ENCODE data around the gene USP30.

Gene USP30

DNA sequence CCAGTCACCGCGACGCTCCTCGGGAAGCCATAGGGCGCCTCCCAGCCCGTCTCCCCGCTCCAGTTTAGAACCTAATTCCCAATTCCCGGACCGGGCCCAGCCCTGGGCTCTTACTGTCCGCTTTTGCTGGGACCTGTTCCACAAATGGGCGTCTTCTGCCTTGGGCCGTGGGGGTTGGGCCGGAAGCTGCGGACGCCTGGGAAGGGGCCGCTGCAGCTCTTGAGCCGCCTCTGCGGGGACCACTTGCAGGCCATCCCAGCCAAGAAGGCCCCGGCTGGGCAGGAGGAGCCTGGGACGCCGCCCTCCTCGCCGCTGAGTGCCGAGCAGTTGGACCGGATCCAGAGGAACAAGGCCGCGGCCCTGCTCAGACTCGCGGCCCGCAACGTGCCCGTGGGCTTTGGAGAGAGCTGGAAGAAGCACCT is 45.8 kb downstream of the USP30 start:
- FAIRE-seq, result no peak

DNA sequence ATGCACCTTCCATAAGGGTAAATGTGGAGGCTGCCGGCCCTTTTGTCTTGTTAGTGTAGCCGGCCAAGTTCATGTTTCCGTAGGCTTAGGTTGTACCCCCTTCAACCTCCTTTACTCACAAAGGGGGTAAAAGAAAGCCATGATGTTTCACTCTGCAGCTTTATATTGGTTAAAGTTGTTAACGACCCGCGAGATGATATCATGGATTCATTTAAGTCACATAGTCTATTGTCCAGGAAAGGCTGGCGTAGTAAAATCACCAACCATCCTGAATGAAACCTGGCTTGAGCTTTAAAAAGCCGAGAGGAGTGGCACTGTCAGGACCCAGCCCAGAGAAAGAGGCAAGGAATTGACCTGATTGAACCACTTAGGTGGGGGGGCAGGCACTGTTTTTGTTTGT is 46.3 kb downstream of the USP30 start:
- FAIRE-seq, result no peak

DNA sequence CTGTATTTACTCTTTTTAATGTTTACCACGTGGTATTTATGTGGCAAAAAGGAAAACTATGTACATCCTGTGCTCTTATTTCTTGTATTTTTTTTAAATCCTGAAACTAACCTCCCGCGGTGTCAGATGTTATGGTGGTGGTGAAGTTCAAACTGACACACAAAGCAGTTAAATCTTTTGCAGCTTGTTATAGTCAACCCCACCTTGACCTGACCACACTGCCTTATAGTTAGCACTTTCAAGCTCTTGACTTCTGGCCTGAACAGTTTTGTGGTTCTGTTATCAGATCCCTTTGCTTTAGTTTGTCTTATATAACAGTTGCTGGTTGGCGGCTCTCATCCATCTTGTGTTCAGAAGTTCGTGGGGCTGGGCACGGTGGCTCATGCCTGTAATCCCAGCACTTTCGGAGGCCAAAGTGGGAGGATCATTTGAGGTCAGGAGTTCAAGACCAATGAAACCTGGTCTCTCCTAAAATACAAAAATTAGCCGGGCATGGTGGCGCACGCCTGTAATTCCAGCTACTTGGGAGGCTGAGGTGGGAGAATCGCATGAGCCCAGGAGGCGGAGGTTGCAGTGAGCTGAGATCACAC is 47.1 kb downstream of the USP30 start:
- no peak for FAIRE-seq

- no peak for FAIRE-seq
Measured at GRCh38 chr12:109100741-109101140, 48.4 kb downstream of the USP30 start.

DNA sequence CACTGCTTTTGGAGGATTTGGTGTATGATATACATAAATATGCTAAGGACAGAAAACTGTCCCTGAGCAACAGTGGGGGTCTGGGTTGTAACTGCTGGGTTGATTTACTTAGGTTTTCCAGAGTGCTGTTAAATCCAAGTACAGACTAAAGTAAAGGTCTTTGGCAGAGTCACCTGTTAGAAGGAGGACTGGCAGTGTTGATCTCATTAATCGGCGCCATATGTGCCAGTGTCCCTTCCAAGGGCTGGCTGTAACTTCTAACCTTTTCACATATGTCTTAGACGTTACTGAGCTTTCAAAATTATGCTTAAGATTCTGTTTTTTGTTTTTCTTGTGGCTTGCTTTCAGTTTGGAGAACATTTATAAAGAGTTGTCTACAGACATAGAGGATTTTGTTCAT is 50.1 kb downstream of the USP30 start:
- no peak for FAIRE-seq

DNA sequence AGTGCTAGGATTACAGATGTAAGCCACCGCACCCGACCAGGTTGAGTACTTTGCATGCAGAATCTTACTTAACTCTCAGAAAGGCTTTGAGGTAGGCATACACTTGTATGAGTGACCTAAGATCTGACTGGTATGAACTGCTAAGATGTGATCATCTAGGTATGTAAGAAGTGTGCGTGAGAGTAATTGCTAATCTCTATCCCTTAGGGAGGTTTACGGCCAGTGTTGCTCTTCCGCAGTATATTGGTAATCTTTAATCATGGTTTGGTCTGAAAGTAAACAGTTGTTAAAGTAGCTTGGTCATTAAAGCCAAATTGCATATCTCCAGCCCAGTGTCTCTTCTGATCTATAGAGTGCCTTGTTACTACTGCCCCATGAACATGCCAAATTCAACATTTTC is 52.8 kb downstream of the USP30 start:
- FAIRE-seq, result no peak

DNA sequence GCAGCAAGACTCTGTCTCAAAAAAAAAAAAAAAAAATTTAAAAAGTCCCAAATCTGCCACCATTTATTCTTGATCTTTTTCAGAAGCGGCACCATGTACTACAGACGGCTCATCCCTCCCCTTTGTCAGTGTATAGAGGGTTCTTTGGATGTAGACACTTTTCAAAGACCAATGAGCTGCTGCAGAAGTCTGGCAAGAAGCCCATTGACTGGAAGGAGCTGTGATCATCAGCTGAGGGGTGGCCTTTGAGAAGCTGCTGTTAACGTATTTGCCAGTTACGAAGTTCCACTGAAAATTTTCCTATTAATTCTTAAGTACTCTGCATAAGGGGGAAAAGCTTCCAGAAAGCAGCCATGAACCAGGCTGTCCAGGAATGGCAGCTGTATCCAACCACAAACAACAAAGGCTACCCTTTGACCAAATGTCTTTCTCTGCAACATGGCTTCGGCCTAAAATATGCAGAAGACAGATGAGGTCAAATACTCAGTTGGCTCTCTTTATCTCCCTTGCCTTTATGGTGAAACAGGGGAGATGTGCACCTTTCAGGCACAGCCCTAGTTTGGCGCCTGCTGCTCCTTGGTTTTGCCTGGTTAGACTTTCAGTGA is 57.5 kb downstream of the USP30 start:
- no peak for FAIRE-seq

GRCh38 chr12:109110988-109111495 is 58.7 kb downstream of the USP30 start:
- FAIRE-seq, result no peak

GRCh38 chr12:109112720-109113465 is 60.5 kb downstream of the USP30 start:
- FAIRE-seq, result no peak

- FAIRE-seq, result no peak
Measured at GRCh38 chr12:109113661-109114321, 61.4 kb downstream of the USP30 start.

- no peak for FAIRE-seq
Measured at GRCh38 chr12:109114644-109115043, 62.3 kb downstream of the USP30 start.

- FAIRE-seq, result no peak
Measured at GRCh38 chr12:109115404-109115757, 63.0 kb downstream of the USP30 start.

- FAIRE-seq, result no peak
Measured at GRCh38 chr12:109115758-109116610, 63.6 kb downstream of the USP30 start, which contains the start of gene ACACB. Gene ACACB (plus strand): TSS chr12:109116587. CDS start chr12:109139406, 22,819 bp downstream.

- no peak for FAIRE-seq
Measured at GRCh38 chr12:109116611-109116949, 64.2 kb downstream of the USP30 start.

DNA sequence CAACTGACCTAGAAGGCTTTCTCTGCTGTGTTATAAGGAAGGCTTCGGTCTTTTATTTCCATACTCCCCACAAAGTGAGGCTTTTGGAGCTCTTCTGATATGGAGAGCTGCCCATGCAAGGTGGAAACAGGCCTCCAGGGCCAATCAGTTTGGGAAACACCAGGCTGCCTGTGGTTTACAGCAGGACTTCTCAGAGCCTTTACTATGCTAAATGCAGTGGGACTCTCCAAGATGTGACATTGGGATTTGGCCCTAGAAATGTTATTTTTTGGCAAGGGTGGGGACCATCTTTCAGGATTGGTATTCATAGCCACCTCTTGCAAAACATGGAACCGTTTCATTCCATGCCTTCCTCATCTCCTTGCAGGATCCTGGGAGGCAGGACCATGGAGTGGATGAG is 67.7 kb downstream of the USP30 start:
- FAIRE-seq, result no peak

DNA sequence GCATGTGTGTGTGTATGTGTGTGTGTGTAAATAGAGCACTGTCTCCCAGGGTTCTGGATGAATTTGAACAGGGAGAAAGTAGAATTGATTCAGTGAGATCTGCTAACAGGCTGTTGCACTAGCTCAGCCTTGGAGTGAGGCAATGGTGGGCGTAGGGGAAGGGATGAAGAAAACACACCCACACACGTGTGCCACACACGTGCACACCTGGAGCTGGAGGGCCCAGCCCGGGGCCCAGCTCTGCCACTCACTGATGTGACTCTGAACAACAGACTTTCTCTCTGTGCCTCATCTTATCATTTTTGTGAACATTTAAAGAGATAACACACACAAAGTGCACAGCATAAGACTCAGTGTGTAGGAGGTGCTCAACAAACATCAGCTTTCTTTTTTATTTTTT is 68.2 kb downstream of the USP30 start:
- FAIRE-seq, result no peak

- FAIRE-seq, result no peak
Measured at GRCh38 chr12:109121346-109121880, 69.0 kb downstream of the USP30 start.

DNA sequence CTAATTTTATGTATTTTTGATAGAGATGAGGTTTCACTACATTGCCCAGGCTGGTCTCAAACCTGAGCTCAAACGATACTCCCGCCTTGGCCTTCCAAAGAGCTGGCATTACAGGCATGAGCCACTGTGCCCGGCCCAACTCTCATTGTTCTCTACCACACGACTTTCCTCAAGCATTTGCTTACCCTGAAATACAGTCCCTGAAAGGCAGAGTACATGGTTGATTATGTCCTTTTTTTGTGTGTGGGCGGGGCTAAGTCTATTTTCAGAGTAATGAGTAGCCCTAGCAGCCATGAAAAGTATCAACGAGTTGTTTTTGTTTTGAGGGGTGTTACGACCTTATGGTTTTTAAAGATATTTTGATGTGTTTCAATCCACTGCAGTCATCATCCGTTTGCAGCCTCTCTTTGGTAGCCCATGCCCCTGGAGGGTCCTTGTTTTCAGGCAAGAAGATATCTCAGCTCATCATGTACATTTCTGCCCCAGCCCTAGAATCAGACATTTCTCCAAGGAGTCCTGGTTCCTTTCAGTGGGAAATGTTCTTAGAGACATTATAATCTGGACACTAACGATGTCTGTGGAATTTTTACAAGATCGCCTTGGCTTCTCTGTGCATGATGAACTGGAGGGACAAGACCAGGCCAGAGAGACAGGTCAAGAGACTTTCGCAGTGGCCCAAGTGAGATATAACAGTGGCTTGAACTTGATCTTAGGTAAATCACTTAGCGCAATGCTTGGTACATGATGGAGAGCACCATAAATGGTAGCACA is 72.7 kb downstream of the USP30 start:
- no peak for FAIRE-seq

GRCh38 chr12:109125791-109126190 is 73.4 kb downstream of the USP30 start:
- FAIRE-seq, result no peak

DNA sequence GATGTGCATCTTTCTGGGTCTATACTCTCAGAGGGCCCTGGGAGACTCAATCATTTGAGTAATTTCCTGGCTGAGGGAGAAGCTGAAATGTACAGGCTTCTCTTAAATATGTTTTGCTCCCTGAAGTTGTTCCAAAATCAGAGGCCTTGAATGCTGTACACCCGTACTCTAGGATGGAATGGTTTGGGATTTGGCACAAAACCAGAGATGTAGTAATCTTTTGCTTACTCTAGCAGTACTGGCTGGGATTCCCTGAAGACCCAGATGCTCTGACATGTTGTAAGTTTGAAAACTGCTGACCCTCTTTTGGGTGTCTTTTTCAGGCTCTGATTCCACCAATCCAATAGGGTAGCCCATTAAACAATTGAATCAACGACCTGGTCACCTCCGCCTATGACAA is 74.4 kb downstream of the USP30 start:
- no peak for FAIRE-seq

DNA sequence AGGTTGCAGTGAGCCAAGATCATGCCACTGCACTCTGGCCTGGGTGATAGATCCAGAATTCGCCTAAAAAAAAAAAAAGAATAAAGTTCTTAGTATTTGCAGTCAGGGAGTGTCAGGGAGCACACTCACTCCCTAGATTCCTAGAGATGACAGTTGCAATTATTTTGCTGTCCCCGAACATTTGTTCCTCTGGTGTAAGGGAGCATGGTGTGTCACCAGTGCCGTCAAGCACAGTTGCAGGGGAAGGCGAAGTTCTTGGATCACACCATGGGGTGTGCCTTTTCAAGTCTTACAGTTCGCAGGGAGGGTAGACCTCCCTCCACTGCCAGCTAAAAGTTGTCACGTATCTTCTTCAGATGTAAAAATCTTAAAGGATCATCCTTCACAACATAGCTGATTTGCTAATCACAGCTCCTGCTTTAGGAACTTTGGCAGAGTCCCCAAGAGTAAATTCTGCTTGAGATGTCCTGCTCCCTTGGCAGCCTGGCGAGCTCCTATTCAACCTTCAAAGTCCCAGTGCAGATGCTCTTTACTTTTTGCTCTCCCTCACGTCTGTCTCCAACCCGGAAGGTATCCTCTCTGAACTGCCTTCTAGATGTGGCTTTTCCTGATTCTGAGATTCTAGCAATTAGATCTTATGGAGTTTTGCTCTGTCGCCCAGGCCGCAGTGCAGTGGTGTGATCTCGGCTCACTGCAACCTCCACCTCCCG is 75.3 kb downstream of the USP30 start:
- FAIRE-seq, result no peak
